Activated T-helper 1 cell treated with anti-CD3 and anti-CD28 coated beads, Interleukin-2, amount 50 U/mL, for 16 hours (primary cell): ENCODE data around the gene C11orf21.

ENCODE experiments used
- DNase-seq, 2 donors: peaks; one replicate each; pipeline ENCODE4 v3.0.0-alpha.2; 2020; ENCODE audit warnings: low read depth in 1 of 2, low spot score in 1 of 2

The C11orf21 gene

GRCh38 chr11:2321311-2321683 lies 19.6 kb upstream of the C11orf21 start:
- DNase-seq = no peak

GRCh38 chr11:2320568-2321310 lies 19.0 kb upstream of the C11orf21 start:
- no peak for DNase-seq

- DNase-seq = no peak
These were observed 18.2 kb upstream of the C11orf21 start for GRCh38 chr11:2319791-2320472.

GRCh38 chr11:2318707-2319106 lies 17.0 kb upstream of the C11orf21 start:
- DNase-seq = no peak

- no peak for DNase-seq
These were observed 16.4 kb upstream of the C11orf21 start for GRCh38 chr11:2318123-2318522.

- no peak for DNase-seq
These were observed 15.8 kb upstream of the C11orf21 start for GRCh38 chr11:2317354-2318050.

- DNase-seq = no peak
These were observed 15.2 kb upstream of the C11orf21 start for GRCh38 chr11:2316963-2317244.

GRCh38 chr11:2316169-2316962 lies 14.6 kb upstream of the C11orf21 start:
- DNase-seq = no peak

- no peak for DNase-seq
These were observed 13.9 kb upstream of the C11orf21 start for GRCh38 chr11:2315395-2316168.

- no peak for DNase-seq
These were observed 13.0 kb upstream of the C11orf21 start for GRCh38 chr11:2314525-2315394.

GRCh38 chr11:2314136-2314524 lies 12.4 kb upstream of the C11orf21 start:
- no peak for DNase-seq

GRCh38 chr11:2313051-2313951 lies 11.6 kb upstream of the C11orf21 start:
- no peak for DNase-seq

- DNase-seq = no peak
These were observed 10.7 kb upstream of the C11orf21 start for GRCh38 chr11:2312232-2313042.

- DNase-seq = no peak
These were observed 9.8 kb upstream of the C11orf21 start for GRCh38 chr11:2311353-2312133.

- no peak for DNase-seq
These were observed 9.2 kb upstream of the C11orf21 start for GRCh38 chr11:2310786-2311352.

GRCh38 chr11:2310073-2310785 lies 8.5 kb upstream of the C11orf21 start:
- DNase-seq = no peak
